ENCODE results near the gene DRC1.

- TF ChIP-seq EZH2 (IDR thresholded peaks at IDR 0.05; ENCODE audit: borderline replicate concordance, insufficient read depth, low read length, poor library complexity, severe bottlenecking) (no peak), CTCF (IDR thresholded peaks at IDR 0.05; ENCODE audit: poor library complexity, severe bottlenecking) (no peak), POLR2AphosphoS5 (IDR thresholded peaks at IDR 0.05) (no peak), EP300 (conservative IDR thresholded peaks at IDR 0.05; ENCODE audit: poor library complexity, severe bottlenecking) (no peak), TAF1 (IDR thresholded peaks at IDR 0.05; ENCODE audit: low read depth) (no peak), MXI1 (conservative IDR thresholded peaks at IDR 0.05; ENCODE audit: poor library complexity, severe bottlenecking) (no peak)
- TF ChIP-seq, protein P1, sequence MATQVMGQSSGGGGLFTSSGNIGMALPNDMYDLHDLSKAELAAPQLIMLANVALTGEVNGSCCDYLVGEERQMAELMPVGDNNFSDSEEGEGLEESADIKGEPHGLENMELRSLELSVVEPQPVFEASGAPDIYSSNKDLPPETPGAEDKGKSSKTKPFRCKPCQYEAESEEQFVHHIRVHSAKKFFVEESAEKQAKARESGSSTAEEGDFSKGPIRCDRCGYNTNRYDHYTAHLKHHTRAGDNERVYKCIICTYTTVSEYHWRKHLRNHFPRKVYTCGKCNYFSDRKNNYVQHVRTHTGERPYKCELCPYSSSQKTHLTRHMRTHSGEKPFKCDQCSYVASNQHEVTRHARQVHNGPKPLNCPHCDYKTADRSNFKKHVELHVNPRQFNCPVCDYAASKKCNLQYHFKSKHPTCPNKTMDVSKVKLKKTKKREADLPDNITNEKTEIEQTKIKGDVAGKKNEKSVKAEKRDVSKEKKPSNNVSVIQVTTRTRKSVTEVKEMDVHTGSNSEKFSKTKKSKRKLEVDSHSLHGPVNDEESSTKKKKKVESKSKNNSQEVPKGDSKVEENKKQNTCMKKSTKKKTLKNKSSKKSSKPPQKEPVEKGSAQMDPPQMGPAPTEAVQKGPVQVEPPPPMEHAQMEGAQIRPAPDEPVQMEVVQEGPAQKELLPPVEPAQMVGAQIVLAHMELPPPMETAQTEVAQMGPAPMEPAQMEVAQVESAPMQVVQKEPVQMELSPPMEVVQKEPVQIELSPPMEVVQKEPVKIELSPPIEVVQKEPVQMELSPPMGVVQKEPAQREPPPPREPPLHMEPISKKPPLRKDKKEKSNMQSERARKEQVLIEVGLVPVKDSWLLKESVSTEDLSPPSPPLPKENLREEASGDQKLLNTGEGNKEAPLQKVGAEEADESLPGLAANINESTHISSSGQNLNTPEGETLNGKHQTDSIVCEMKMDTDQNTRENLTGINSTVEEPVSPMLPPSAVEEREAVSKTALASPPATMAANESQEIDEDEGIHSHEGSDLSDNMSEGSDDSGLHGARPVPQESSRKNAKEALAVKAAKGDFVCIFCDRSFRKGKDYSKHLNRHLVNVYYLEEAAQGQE (IDR thresholded peaks at IDR 0.05; ENCODE audit: borderline replicate concordance): no peak
Observed at GRCh38 chr2:26432859-26433258, 31.1 kb downstream of the DRC1 start.

Measured in neural cell (in vitro differentiated cells).